PC-9 (cell line): ENCODE measurements around the gene NTNG1. TPM values are rescaled to one million over a fixed set of nuclear protein-coding genes. Genes with fewer than 3 reads are reported as not detected.

Source experiments
- BruUV-seq: library from RNA; stranded (reverse); fragments of 400-500 nt; replicated peaks from 2 replicates; lab custom pipeline; 2021; lab: Mats Ljungman, UMichigan
- CTCF ChIA-PET: fragments of 300-600 bp; sonication (Branson Sonifier 250); formaldehyde crosslinking; loops from one replicate; lab custom pipeline; 2022; ENCODE audit warnings: antibody characterized with exemption; lab: Charles Lee
- POLR2A ChIA-PET: fragments of 300-600 bp; sonication (Branson Sonifier 250); formaldehyde crosslinking; loops from one replicate; lab custom pipeline; 2022; ENCODE audit warnings: antibody characterized with exemption; ENCODE audit not compliant: unreplicated experiment; lab: Charles Lee
- DNase-seq, 2 experiments: peaks; one replicate each; pipeline versions ENCODE4 v3.0.0 to v3.0.0-alpha.2; 2015 to 2022; ENCODE audit warnings: mixed read lengths in 1 of 2
- H2AFZ ChIP-seq: fragments of 200-600 bp; sonication (generic); 2 replicates; pipeline ENCODE4 v1.8.1; 2017; ENCODE audit warnings: antibody characterized with exemption
- H3F3A ChIP-seq: fragments of 200-600 bp; sonication (generic); 2 replicates; pipeline ENCODE4 v1.8.1; 2017; ENCODE audit warnings: antibody characterized with exemption, mild to moderate bottlenecking, low read depth; ENCODE audit not compliant: insufficient read depth
- H3K27ac ChIP-seq: fragments of 200-600 bp; sonication (generic); 2 replicates; pipeline ENCODE4 v1.6.1; 2016; ENCODE audit warnings: mixed run types
- H3K27me3 ChIP-seq: fragments of 200-600 bp; sonication (generic); 2 replicates; pipeline ENCODE4 v1.6.1; 2016; ENCODE audit warnings: low read depth, mixed run types; ENCODE audit not compliant: insufficient read depth
- H3K36me3 ChIP-seq: fragments of 200-600 bp; sonication (generic); 2 replicates; pipeline ENCODE4 v1.6.1; 2016; ENCODE audit warnings: low read depth, mixed run types
- H3K4me1 ChIP-seq: fragments of 200-600 bp; sonication (generic); replicated peaks from 2 replicates; pipeline ENCODE4 v1.6.1; 2016; ENCODE audit warnings: mixed run types; ENCODE audit not compliant: insufficient read depth
- H3K4me2 ChIP-seq: fragments of 200-600 bp; sonication (generic); 2 replicates; pipeline ENCODE4 v1.6.1; 2017; ENCODE audit warnings: mixed run types
- H3K4me3 ChIP-seq: fragments of 200-600 bp; sonication (generic); 2 replicates; pipeline ENCODE4 v1.6.1; 2016; ENCODE audit warnings: mixed run types
- H3K79me2 ChIP-seq: fragments of 200-600 bp; sonication (generic); 2 replicates; pipeline ENCODE4 v1.6.1; 2017; ENCODE audit warnings: low read depth, mixed run types
- H3K9me2 ChIP-seq: fragments of 200-600 bp; sonication (generic); 2 replicates; pipeline ENCODE4 v1.8.1; 2017; ENCODE audit warnings: mild to moderate bottlenecking; ENCODE audit not compliant: insufficient read depth
- H3K9me3 ChIP-seq: fragments of 200-600 bp; sonication (generic); 2 replicates; pipeline ENCODE4 v1.8.1; 2016; ENCODE audit warnings: low read depth; ENCODE audit not compliant: insufficient read depth
- H4K20me1 ChIP-seq: fragments of 200-600 bp; sonication (generic); 2 replicates; pipeline ENCODE4 v1.8.1; 2017; ENCODE audit not compliant: insufficient read depth
- CTCF ChIP-seq: fragments of 200-600 bp; sonication (generic); conservative IDR thresholded peaks from 2 replicates; pipeline ENCODE4 v1.6.1; 2017; ENCODE audit warnings: mixed run types, antibody characterized with exemption, mild to moderate bottlenecking, moderate library complexity
- EZH2 ChIP-seq: fragments of 200-600 bp; sonication (generic); IDR thresholded peaks from 2 replicates; pipeline ENCODE4 v1.8.0; 2017; ENCODE audit warnings: antibody characterized with exemption, low read depth
- intact Hi-C: fragments of 100-400 bp; cut with micrococcal nuclease; formaldehyde crosslinking; loops from one replicate; pipeline ENCODE4 v1.10.0; 2022; ENCODE audit not compliant: unreplicated experiment
- total RNA-seq: library from RNA; stranded (reverse); gene quantifications from 2 replicates; pipeline ENCODE4 v1.2.3, GENCODE V29; 2021

NTNG1 gene
- total RNA-seq, 1 experiment from 2014 or later = not detected

- H2AFZ ChIP-seq = no peak overlapping the region
- BruUV-seq = no TSS peak
- H3K4me3 ChIP-seq = no peak overlapping the region
- no peak overlapping the region for H3K4me2 ChIP-seq
- H3K27me3 ChIP-seq = peaks cover 9% of the 10 kb centered on the region; the same call in 1 of the 2 replicates
- intact Hi-C loops = no loop called here
- H4K20me1 ChIP-seq = no peaks in the 10 kb centered on the region
- H3K36me3 ChIP-seq = no peaks in the 10 kb centered on the region
- ChIA-PET CTCF (no interaction called here), POLR2A (no interaction called here)
- no peaks in the 10 kb centered on the region for H3F3A ChIP-seq
- H3K27ac ChIP-seq = no peak overlapping the region
- H3K9me3 ChIP-seq = no peaks in the 10 kb centered on the region
- H3K4me1 ChIP-seq = no peaks in the 10 kb centered on the region
- H3K79me2 ChIP-seq = no peaks in the 10 kb centered on the region
- H3K9me2 ChIP-seq = no peaks in the 10 kb centered on the region
- TF ChIP-seq CTCF (no peak), EZH2 (no peak)
- DNase-seq = no peak
These were observed 352.4 kb downstream of the NTNG1 start for GRCh38 chr1:107493111-107493716.

- peaks cover 9% of the 10 kb centered on the region; the same call in 1 of the 2 replicates for H3K27me3 ChIP-seq
- no peak overlapping the region for H2AFZ ChIP-seq
- H3K79me2 ChIP-seq = no peaks in the 10 kb centered on the region
- DNase-seq = no peak
- H3K4me2 ChIP-seq = no peak overlapping the region
- no peaks in the 10 kb centered on the region for H3K36me3 ChIP-seq
- no peak overlapping the region for H3K4me3 ChIP-seq
- no peak overlapping the region for H3K27ac ChIP-seq
- no peaks in the 10 kb centered on the region for H3K9me3 ChIP-seq
- H4K20me1 ChIP-seq = no peaks in the 10 kb centered on the region
- no peaks in the 10 kb centered on the region for H3F3A ChIP-seq
- H3K9me2 ChIP-seq = no peaks in the 10 kb centered on the region
- no peaks in the 10 kb centered on the region for H3K4me1 ChIP-seq
- POLR2A ChIA-PET = no interaction called here
- intact Hi-C loops = no loop called here
- CTCF ChIA-PET = no interaction called here
- TF ChIP-seq EZH2 (no peak), CTCF (no peak)
- no TSS peak for BruUV-seq
These were observed 353.2 kb downstream of the NTNG1 start for GRCh38 chr1:107494061-107494460.

DNA sequence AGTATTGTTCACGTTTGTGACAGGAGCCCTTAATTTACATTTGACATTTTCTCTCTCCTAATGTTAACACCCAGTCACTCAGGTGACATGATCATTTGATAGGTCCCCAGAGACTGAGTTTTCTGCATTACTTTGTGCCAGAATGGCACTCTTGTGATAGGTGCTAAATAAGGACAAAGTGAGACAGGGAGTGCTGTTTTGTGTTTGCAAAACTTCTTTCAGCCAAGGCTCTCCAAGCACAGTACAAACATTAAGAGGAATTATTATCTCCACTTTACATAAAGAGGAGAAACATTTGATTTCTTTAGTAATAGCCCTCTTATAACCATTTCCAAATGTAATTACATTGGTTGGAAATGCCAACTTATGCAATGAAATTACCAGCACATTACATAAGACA is 355.2 kb downstream of the NTNG1 start:
- Histone ChIP-seq H4K20me1 (no peaks in the 10 kb centered on the region), H3K4me1 (no peaks in the 10 kb centered on the region), H3F3A (no peaks in the 10 kb centered on the region), H3K36me3 (no peaks in the 10 kb centered on the region), H3K9me2 (0 out of 2 replicates have a peak, but pooled peaks cover 4% of the 10 kb centered on the region), H3K79me2 (no peaks in the 10 kb centered on the region), H3K4me3 (no peak overlapping the region), H3K9me3 (no peaks in the 10 kb centered on the region), H3K4me2 (no peak overlapping the region), H2AFZ (no peak overlapping the region), H3K27ac (no peak overlapping the region), H3K27me3 (peaks cover 9% of the 10 kb centered on the region; the same call in 1 of the 2 replicates)
- POLR2A ChIA-PET = no interaction called here
- intact Hi-C loops = no loop called here
- no peak for TF ChIP-seq CTCF
- no peak for TF ChIP-seq EZH2
- CTCF ChIA-PET = no interaction called here
- DNase-seq = no peak
- BruUV-seq = no TSS peak
